Activated T-cell treated with anti-CD3 and anti-CD28 coated beads, Interleukin-2, amount 50 U/mL, for 48 hours (primary cell): ENCODE data around the gene EGLN1.
"Not testable (repeated sequence)": the region's sequence is repeated elsewhere in the genome, so short reads cannot be mapped to it uniquely, and the experiment has no call there.

Source experiments
- DNase-seq, 2 experiments: peaks; one replicate each; pipeline ENCODE4 v3.0.0-alpha.2; 2020

EGLN1 gene

DNA sequence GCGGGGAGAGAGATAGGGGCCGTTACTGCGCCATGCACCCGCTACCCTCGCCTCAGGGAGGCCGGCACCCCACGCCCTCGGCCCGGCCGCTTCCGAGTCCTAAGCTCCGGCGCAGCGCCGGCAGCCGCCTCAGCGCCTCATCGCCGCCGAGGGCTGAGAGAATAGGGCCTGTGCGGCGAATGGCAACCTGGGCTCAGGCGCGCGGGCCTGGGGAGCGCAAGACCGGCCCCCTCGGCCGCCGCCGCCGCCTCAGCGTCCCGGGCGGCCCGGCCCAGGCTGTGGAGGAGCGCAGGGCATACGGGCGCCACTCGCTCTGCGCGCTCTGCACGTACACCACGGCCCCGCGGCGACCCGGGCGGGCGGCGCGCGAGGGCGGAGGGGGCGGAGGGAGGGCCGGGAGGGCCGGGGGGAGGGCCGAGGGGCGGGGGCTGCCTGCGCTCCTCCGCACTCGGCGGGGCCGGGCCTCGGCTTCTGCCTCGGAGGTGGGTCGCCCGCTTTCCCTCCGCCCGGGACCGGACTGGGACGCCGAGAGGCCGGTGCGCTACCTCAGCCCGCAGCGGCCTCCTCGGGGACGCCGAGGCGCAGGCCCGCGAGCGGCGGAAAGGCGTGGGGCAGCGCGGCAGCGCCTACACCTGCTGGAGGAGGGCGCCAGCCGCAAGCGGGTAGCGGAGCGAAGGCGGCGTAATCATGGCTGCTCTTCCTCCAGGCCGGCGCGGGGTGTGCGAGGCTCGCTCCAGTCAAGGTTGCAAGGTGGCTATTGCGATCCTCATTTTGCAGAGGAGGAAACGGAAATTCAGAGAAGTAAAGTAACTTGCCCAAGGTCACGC is at the start of gene EGLN1:
Gene EGLN1 (minus strand): TSS at position 317 of the 827 bp plus-strand sequence. CDS start 399 bp downstream, outside the sequence.
- peak; percentile 81 to 89 for DNase-seq

DNA sequence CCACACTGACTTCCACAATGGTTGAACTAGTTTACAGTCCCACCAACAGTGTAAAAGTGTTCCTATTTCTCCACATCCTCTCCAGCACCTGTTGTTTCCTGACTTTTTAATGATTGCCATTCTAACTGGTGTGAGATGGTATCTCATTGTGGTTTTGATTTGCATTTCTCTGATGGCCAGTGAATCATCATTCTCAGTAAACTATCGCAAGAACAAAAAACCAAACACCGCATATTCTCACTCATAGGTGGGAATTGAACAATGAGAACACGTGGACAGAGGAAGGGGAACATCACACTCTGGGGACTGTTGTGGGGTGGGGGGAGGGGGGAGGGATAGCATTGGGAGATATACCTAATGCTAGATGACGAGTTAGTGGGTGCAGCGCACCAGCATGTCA is 49.4 kb upstream of the EGLN1 start:
- DNase-seq: not testable (repeated sequence)

DNA sequence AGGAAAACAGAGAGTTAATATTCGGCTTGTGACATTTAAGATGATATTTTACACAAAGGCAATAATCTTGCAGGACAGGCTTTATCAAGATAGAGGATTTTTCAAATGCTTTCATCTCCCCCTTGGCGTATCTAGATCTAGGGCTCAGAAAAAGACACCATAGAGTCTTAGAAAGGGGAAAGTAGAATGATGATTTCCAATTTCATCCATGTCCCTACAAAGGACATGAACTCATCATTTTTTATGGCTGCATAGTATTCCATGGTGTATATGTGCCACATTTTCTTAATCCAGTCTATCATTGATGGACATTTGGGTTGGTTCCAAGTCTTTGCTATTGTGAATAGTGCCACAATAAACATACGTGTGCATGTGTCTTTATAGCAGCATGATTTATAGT is 48.9 kb upstream of the EGLN1 start:
- DNase-seq: not testable (repeated sequence)

DNA sequence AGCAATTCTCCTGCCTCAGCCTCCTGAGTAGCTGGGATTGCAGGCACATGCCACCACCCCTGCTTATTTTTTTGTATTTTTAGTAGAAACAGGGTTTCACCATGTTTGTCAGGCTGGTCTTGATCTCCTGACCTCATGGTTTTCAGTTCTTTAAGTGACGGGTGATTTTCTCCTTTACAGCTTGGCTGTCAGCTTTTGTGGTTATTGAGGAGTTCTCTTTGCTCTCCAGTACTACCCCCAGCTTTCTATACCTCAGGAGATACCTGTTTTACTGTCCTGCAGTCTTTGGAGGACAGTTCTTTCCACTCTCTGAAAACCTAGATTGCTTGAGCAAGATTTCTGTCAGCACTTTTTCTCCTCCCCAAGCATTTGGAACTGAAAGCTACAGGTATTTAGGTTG is 45.9 kb upstream of the EGLN1 start:
- no peak for DNase-seq

DNA sequence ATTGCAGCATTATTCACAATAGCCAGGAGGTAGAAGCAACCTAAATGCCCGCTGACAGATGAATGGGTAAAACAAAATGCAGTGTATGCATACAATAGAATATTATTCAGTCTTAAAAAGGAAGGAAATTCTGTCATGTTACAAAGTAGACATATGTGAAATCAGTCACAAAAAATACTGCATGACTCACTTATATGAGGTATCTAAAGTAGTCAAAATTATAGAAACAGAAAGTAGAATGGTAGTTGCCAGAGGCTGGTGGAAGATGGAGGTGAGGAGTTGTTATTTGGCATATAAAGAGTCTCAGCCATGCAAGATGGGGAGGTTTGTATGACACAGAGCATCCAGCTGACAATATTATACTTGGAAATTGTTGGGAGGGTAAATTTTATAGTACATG is 43.0 kb upstream of the EGLN1 start:
- no peak for DNase-seq

DNA sequence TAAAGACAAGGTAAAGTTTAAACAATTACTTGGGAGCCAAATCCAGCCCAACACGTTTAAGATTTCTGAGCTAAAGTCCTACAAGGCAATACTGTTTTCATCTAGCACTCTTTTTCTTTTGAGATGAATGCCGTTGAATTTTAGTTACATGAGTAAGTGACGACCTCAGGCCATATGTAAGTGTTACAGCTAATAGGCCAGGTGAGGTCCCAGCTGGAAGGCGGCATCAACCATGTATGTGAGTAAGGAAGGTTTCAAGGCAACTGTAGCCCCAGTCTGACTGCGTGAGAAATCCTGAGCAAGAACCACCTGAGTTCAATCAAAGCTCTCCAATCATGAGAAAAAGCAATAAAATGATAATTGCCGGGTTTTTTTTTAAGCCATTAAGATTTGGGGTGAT is 41.5 kb upstream of the EGLN1 start:
- DNase-seq: no peak

DNA sequence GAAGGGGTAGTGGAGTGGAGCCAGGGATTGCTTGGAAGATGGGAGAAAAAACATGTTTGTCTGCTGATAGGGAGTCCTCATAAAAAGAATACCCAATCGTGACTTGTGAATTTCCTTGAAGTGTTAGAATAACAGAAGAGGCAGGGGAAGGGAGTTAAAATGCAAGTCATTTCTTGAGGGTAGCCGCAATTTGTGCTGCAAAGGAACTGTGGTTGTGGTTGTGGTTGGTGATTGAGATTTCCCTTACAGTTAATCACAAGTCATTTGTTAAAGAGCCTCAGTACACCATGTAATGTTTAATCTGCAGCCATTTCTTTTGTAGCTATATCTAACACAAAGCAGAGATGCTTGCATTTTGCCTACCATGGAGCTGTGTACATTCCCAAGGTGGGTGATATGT is 38.5 kb upstream of the EGLN1 start:
- peak; percentile 39 to 62 for DNase-seq

DNA sequence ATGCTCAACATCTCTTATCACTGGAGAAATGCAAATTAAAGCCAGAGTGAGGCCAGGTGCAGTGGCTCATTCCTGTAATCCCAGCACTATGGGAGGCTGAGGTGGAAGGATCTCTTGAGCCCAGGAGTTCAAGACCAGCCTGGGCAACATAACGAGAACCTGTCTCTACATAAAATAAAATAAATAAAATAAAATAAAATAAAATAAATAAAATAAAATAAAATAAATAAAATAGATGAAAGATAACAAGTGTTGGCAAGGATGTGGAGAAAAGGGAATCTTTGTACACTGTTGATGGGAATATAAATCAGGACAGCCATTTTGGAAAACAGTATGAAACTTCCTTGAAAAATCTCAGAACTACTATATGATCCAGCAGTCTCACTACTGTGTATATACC is 37.4 kb upstream of the EGLN1 start:
- not testable (repeated sequence) for DNase-seq

DNA sequence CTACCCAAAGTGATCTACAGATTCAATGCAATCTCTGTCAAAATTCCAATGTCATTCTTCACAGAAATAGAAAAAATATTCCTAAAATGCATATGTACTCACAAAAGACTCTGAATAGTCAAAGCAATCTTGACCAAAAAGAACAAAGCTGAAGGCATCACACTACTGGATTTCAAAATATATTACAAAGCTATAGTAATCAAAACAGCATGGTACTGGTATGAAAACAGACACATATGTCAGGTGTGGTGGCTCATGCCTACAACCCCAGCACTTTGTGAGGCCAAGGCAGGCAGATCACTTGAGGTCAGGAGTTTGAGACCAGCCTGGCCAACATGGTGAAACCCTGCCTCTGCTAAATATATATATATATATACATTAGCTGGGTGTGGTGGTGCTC is 35.9 kb upstream of the EGLN1 start:
- not testable (repeated sequence) for DNase-seq

DNA sequence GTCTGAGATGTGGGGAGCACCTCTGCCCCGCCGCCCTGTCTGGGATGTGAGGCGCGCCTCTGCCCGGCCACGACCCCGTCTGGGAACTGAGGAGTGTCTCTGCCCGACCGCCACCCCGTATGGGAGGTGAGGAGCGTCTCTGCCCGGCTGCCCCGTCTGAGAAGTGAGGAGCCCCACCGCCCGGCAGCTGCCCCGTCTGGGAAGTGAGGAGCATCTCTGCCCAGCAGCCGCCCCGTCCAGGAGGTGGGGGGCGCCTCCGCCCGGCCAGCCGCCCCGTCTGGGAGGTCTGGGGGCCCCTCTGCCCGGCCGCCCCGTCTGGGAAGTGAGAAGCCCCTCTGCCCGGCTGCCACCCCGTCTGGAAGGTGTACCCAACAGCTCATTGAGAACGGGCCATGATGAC is 32.0 kb upstream of the EGLN1 start:
- DNase-seq: not testable (repeated sequence)

DNA sequence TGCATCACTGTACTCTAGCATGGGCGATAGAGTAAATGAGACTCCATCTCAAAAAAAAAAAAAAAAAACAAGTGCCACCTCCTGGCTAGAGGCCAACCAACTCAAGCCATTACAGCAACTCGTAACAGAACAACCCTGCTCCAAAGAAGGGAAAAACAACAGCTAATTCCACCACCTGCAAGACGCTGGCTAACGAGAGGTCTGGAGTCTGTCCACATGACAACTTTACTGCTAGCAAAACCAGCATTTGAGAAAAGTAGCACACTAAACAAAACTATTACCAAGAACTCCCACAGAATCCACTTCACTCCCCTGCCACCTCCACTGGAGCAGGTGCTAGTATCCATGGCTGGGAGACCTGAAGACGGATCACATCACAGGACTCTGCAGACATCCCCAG is 24.1 kb upstream of the EGLN1 start:
- DNase-seq: no peak

DNA sequence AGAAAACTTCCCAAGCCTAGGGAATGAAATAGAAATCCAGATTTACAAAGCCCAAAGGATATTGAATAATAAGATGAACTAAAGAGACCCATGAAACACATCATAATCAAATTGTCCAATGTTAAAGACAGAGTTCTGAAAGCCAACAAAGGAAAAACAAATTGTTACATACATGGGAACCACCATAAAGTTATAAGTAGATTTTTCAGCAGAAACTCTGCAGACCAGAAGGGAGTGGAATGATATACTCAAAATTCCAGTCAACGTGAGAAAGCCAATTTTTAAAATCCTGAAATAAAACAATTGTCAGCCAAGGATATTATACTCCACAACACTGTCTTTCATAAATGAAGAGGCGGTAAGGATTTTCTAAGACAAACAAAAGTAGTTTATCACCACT is 22.0 kb upstream of the EGLN1 start:
- DNase-seq: no peak

DNA sequence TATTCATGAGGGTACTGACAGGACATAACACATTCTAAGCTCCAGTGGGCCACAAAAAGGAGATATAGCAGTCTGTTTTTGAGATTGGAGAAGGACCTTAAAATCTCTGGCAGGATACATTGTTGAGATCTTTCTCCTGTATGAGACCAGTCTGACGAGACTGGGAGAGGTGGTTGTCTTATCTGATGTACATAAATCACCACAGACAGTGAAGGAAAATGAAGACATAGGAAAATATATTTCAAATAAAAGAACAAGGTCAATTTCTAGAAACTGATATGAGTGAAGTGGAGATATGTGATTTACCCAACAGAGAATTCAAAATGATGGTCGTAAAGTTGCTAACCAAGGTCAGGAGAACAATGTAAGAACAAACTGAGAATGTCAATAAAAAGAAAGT is 21.3 kb upstream of the EGLN1 start:
- DNase-seq: no peak

DNA sequence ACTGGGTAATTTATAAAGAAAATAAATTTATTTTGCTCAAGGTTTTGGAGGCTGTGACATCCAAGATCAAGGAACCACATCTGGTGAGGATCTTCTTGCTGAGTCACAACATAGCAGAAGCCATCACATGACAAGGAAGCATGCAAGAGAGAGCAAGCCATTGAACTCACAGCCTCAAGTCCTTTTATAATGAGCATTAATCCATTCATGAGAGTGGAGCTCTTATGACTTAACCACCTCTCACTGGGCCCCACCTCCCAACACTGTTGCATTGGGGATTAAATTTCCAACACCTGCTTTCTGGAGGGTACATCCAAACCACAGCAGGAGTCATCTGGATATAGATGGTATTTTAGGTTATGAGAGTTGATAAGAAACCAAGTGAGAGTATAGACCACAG is 20.6 kb upstream of the EGLN1 start:
- DNase-seq: no peak

DNA sequence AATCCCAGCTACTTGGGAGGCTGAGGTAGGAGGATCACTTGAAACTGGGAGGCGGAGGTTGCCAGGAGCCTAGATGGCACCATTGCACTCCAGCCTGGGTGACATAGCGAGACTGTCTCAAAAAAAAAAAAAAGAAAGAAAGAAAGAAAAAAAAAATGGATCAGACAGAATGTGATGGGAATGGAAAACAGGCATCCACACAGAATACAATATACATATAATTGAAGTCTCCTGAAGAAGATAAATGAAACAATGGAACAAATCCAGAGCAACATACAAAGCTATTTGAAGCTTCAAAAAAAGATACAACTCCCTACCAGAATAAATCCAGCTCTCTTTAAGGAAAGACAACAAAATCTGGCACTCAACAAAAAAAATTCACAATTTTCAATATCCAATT is 10.9 kb upstream of the EGLN1 start:
- no peak for DNase-seq

DNA sequence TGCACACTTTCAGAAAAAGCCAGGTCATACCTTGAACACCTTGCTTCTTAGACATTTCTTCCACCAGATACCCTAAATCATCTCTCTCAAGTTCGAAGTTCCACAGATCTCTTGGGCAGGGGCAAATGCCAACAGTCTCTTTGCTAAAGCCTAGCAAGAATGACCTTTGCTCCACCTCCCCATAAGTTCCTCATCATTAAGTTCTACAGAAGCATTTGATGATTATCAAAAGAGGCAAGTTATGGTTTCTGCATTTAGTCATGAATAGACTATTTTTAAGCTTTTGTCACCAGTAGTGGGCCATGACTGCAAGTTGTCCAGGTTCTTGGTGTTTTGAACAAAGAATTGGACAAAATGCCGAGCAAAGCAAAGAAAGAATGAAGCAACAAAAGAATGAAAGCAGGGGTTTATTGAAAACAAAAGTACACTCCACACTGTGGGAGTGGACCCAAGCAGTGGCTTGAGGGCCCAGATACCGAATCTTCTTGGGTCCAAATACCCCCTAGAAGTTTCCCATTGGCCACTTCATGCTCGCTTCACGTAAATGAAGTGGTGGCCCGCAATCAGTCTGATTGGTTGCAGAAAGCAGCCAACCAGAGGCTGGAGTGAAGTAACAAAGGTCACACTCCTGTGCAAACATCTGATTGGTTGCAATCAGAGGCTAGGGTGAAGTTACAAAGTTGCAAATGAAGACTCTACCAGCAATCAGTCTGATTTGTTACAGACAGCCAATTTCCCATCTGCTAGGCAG is 9.8 kb upstream of the EGLN1 start:
- no peak for DNase-seq

DNA sequence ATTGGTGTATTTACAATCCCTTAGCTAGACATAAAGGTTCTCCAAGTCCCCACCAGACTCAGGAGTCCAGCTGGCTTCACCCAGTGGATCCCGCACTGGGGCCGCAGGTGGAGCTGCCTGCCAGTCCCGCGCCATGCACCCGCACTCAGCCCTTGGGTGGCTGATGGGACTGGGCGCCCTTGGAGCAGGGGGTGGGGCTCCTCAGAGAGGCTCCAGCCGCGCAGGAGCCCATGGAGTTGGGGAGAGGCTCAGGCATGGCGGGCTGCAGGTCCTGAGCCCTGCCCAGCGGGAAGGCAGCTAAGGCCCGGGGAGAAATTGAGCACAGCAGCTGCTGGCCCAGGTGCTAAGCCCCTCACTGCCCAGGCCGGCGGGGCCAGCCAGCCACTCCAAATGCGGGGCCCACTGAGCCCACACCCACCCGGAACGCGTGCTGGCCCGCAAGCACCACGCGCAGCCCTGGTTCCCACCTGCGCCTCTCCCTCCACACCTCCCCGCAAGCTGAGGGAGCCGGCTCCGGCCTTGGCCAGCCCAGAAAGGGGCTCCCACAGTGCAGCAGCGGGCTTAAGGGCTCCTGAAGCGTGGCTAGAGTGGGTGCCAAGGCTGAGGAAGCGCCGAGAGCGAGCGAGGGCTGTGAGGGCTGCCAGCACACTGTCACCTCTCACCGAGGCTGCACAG is 8.7 kb upstream of the EGLN1 start:
- not testable (repeated sequence) for DNase-seq

DNA sequence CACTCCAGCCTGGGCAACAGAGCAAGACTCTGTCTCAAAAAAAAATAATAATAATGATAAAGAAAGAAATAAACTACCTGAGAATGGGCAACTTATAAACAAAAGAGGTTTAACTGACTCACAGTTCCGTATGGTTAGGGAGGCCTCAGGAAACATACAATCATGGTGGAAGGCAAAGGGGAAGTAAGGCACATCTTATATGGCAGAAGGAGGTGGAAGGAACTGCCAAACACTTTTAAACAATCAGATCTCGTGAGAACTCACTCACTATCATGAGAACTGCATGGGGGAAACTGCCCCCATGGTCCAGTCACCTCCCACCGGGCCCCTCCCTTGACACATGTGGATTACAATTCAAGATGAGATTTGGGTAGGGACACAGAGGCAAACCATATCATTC is 6.3 kb upstream of the EGLN1 start:
- DNase-seq: no peak

DNA sequence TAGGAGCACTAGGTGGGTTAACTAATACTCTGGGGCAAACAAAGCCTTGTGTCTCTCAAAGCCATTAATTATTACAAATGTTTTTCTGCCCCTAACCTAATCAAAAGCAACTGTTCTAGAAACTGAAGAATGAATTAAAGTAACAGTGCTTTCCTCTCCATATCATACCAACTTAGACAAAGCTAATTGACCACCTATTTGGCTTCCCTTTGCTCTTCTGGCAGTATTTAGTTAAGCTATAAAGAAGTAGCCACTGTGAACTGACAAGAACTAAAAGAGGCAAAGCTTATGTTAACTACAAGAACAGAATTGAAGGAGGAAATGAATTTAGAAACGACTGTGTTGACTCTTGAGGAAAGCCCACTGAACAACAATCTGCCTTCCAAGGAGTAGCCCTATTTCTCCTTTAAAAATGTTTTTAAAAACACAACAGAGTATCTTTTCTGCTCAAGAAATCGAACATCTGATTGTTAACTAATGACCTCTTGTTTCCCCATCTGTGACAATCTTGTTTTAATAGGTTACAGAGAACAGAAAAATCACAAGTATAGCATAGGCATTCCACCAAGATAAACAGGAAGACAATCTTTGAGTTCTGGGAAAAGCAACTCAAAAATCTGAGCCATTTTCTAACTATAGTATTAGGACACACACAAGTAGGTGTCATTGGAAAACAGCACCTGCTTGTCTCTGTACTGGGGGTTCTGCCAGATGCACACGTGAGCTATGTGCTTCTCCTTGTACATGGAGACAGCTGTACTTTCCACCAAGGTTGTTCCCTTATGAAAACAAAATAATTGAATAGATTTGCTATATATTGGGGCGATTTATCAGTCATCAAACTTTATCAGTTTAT is 3.1 kb upstream of the EGLN1 start:
- DNase-seq: no peak

DNA sequence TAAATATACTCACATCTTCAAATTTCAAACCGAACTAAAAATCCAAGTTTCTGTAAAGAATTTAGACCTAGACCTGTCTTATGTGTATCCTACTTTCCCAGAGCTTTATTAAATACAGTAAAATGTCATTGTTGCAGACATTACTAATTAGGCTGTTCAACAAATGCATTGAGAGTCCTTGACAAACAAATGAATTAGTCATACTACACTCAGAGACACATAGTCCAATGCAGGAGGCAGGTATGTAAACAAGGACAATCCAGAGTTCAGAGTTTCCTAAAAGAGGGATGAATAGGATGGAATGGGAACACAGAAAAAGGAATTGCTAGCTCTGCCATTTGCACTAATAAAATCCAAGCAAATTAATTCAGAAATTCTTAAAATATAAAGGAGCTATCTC is 1.6 kb upstream of the EGLN1 start:
- DNase-seq: no peak

DNA sequence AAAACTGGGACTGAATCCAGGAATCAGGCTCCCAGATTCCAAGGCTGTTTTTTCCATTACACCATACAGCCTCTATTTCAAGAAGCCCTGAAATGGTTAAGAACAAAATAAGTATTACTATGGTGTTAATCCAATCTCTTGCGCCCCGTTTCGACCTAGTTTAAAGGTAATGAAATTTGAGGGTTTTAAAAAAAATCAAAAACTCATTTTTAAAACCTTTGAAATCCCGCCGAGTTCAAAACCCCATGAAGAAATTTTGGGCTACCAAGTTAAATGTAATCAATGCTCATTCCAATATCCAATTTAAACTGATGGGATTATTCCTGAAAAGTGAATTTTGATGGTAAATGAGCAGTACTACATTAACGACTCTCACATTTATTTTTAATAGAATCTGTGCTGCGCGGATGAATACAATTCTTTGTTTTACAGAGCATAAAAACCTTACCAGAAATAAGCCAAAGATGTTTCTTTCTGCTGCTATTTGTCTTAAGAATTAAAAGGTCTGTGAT is 767 bp upstream of the EGLN1 start:
- no peak for DNase-seq

DNA sequence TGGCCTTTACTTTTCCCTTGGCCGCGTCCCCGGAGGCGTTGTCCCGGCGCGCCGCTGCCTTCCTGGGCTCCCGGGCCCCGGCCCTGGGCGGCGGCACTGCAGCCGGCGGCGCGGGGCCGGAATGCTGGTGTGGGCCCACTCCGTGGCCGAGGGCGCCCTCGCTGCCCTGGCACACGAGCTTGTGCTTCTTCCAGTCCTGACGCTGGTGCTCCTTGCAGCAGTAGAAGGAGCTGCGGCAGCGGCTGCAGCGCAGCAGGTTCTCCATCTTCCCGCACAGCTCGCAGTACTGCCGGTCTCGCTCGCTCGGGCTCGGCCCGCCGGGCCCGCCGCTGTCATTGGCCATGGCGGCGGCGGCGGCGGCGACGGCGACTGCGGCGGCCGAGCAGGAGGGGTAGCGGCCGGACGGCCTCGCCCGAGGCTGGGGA is 529 bp downstream of the EGLN1 start:
- DNase-seq: no peak
